OCI-LY3 (cell line): ENCODE measurements around the gene KPNA4.

Source experiments
- H2AFZ ChIP-seq: fragments of 200-600, 300-600 bp; shearing (Covaris generic); 2 replicates; pipeline ENCODE4 v1.6.0; 2014; ENCODE audit warnings: antibody characterized with exemption, low read depth, low read length
- H3K27ac ChIP-seq: fragments of 200-600, 300-600 bp; sonication (generic); 2 replicates; pipeline ENCODE4 v1.5.1; 2014; ENCODE audit warnings: mild to moderate bottlenecking, low read length, moderate library complexity, mixed read lengths
- H3K27me3 ChIP-seq: fragments of 200-600, 300-600 bp; sonication (generic); 2 replicates; pipeline ENCODE4 v1.6.1; 2014; ENCODE audit warnings: low read depth, low read length, mixed read lengths
- H3K36me3 ChIP-seq: fragments of 200-600, 300-600 bp; sonication (generic); replicated peaks from 2 replicates; pipeline ENCODE3; 2014; ENCODE audit warnings: low read depth, low read length, mixed read lengths
- H3K4me1 ChIP-seq: fragments of 300-600, 200-600 bp; sonication (generic); 2 replicates; pipeline ENCODE4 v1.6.1; 2014; ENCODE audit warnings: low read length, mixed read lengths
- H3K4me2 ChIP-seq: fragments of 200-600, 300-600 bp; sonication (generic); 2 replicates; pipeline ENCODE4 v1.6.1; 2014; ENCODE audit warnings: low read length, mixed read lengths
- H3K4me3 ChIP-seq: fragments of 300-600, 200-600 bp; sonication (generic); 2 replicates; pipeline ENCODE4 v1.5.1; 2014; ENCODE audit warnings: antibody characterized with exemption, mild to moderate bottlenecking, low read length, moderate library complexity
- H3K79me2 ChIP-seq: fragments of 300-600, 200-600 bp; shearing (Covaris generic); 2 replicates; pipeline ENCODE4 v1.6.1; 2014; ENCODE audit warnings: mild to moderate bottlenecking, low read length, mixed read lengths
- H3K9ac ChIP-seq: fragments of 300-600, 200-600 bp; shearing (Covaris generic); 2 replicates; pipeline ENCODE4 v1.6.0; 2014; ENCODE audit warnings: mild to moderate bottlenecking, low read length, moderate library complexity
- H3K9me3 ChIP-seq: fragments of 200-600, 300-600 bp; shearing (Covaris generic); 2 replicates; pipeline ENCODE4 v1.6.1; 2014; ENCODE audit warnings: low read length, mixed read lengths; ENCODE audit not compliant: insufficient read depth
- H4K20me1 ChIP-seq: fragments of 200-600, 300-600 bp; sonication (generic); 2 replicates; pipeline ENCODE4 v1.6.1; 2016; ENCODE audit warnings: low read length, mixed read lengths; ENCODE audit not compliant: insufficient read depth
- EZH2phosphoT487 ChIP-seq: fragments of 200-600 bp; shearing (Covaris generic); IDR thresholded peaks from 2 replicates; pipeline ENCODE4 v1.6.1; 2018; ENCODE audit warnings: antibody characterized with exemption, mixed run types, low read depth
- TF ChIP-seq, protein P1 (sequence below): fragments of 200-600, 300-600 bp; sonication (generic); IDR thresholded peaks from 2 replicates; pipeline ENCODE4 v1.5.1; 2014; ENCODE audit warnings: antibody characterized with exemption, low read length, low read depth

Gene KPNA4

DNA sequence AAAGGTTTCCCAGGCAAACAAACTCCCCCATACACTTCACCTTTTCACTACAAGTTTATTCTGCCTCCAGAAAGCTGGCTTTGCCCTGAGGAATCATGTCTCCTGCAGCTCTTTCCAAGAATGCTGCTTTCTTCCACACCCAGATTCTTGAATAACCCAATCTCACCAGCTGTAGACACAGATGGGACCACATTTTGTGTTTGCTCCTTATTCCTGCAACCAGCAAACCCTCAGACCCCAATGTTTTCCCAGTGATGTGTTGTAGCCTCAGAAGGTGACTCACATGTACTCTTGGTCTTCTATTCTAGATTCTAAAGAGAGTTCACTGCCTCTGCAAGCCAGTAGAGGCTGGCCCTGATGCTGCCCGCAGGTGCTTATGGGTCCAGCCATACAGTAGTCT is 92.2 kb downstream of the KPNA4 start:
- Histone ChIP-seq H2AFZ (no peak overlapping the region), H3K4me1 (no peaks in the 10 kb centered on the region), H3K4me3 (no peak overlapping the region), H3K27ac (no peak overlapping the region), H3K79me2 (no peaks in the 10 kb centered on the region), H3K9ac (no peak overlapping the region), H3K36me3 (no peaks in the 10 kb centered on the region), H4K20me1 (no peaks in the 10 kb centered on the region), H3K9me3 (0 out of 2 replicates have a peak, but pooled peaks cover 8% of the 10 kb centered on the region), H3K27me3 (no peaks in the 10 kb centered on the region), H3K4me2 (no peak overlapping the region)
- TF ChIP-seq, protein P1, sequence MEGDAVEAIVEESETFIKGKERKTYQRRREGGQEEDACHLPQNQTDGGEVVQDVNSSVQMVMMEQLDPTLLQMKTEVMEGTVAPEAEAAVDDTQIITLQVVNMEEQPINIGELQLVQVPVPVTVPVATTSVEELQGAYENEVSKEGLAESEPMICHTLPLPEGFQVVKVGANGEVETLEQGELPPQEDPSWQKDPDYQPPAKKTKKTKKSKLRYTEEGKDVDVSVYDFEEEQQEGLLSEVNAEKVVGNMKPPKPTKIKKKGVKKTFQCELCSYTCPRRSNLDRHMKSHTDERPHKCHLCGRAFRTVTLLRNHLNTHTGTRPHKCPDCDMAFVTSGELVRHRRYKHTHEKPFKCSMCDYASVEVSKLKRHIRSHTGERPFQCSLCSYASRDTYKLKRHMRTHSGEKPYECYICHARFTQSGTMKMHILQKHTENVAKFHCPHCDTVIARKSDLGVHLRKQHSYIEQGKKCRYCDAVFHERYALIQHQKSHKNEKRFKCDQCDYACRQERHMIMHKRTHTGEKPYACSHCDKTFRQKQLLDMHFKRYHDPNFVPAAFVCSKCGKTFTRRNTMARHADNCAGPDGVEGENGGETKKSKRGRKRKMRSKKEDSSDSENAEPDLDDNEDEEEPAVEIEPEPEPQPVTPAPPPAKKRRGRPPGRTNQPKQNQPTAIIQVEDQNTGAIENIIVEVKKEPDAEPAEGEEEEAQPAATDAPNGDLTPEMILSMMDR = no peak
- no peak for TF ChIP-seq EZH2phosphoT487

DNA sequence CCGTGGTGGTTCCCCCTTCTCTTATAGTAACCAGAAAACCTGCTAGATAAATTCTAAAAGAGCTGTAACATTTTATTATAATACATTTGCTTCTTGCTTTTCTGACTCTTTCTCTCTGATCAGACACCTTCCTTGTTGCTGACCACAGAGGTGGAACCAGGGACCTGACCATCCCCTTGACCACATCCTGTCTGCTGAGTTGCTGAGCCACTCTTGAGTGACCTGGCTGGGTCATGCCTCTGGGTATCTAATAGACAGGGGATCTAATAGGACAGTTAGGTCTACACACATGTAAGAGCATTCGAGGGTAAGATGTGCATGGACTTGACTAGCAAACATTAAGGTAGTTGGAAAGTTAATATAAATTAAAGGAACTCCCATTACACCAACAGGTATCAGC is 93.0 kb downstream of the KPNA4 start:
- H4K20me1 ChIP-seq = no peaks in the 10 kb centered on the region
- H3K9ac ChIP-seq = no peak overlapping the region
- H3K9me3 ChIP-seq = 0 out of 2 replicates have a peak, but pooled peaks cover 8% of the 10 kb centered on the region
- no peak overlapping the region for H3K27ac ChIP-seq
- H3K4me2 ChIP-seq = no peak overlapping the region
- no peaks in the 10 kb centered on the region for H3K4me1 ChIP-seq
- H3K79me2 ChIP-seq = no peaks in the 10 kb centered on the region
- H3K4me3 ChIP-seq = no peak overlapping the region
- H3K36me3 ChIP-seq = no peaks in the 10 kb centered on the region
- no peaks in the 10 kb centered on the region for H3K27me3 ChIP-seq
- no peak overlapping the region for H2AFZ ChIP-seq
- TF ChIP-seq, protein P1 = no peak
- no peak for TF ChIP-seq EZH2phosphoT487

DNA sequence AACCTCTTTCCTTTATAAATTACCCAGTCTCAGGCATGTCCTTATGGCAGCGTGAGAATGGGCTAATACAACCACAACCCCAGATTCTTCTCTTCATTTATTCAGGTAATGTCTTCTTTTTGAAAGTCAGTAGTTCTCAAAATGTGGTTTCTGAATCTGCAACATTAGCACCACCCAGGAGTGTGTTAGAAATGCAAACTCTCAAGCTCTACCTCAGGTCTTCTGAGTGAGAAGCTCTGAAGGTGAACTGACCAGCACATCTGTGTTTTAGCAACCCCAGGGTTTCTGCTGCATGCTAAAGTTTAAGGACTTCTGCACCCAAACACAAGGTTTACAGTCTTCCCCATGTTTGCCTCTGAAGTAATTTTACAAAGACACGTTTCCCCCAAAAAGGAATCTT is 93.5 kb downstream of the KPNA4 start:
- Histone ChIP-seq H2AFZ (no peak overlapping the region), H3K9me3 (0 out of 2 replicates have a peak, but pooled peaks cover 8% of the 10 kb centered on the region), H3K79me2 (no peaks in the 10 kb centered on the region), H3K27ac (no peak overlapping the region), H3K4me1 (no peaks in the 10 kb centered on the region), H3K36me3 (no peaks in the 10 kb centered on the region), H3K4me2 (no peak overlapping the region), H3K4me3 (no peak overlapping the region), H4K20me1 (no peaks in the 10 kb centered on the region), H3K9ac (no peak overlapping the region), H3K27me3 (no peaks in the 10 kb centered on the region)
- TF ChIP-seq, protein P1 = no peak
- TF ChIP-seq EZH2phosphoT487 = no peak

DNA sequence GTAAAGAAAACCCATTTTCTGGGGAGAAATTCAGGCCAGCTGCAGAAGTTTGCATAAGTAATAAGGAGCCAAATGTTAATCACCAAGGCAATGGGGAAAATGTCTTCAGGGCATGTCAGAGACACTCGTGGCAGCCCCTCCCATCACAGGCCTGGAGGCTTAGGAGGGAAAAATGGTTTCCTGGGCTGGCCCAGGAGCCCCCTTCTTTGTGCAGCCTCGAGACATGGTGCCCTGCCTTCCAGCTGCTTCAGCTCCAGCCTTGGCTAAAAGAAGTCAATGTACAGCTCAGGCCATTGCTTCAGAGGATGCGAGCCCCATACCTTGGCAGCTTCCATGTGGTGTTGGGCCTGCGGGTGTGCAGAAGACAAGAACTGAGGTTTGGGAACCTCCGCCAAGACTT is 95.2 kb downstream of the KPNA4 start:
- H3K79me2 ChIP-seq = no peaks in the 10 kb centered on the region
- H2AFZ ChIP-seq = no peak overlapping the region
- no peak overlapping the region for H3K27ac ChIP-seq
- H3K4me2 ChIP-seq = no peak overlapping the region
- H3K9me3 ChIP-seq = 0 out of 2 replicates have a peak, but pooled peaks cover 8% of the 10 kb centered on the region
- no peak overlapping the region for H3K4me3 ChIP-seq
- no peaks in the 10 kb centered on the region for H3K27me3 ChIP-seq
- H3K36me3 ChIP-seq = no peaks in the 10 kb centered on the region
- TF ChIP-seq, protein P1 = no peak
- TF ChIP-seq EZH2phosphoT487 = no peak
- no peaks in the 10 kb centered on the region for H4K20me1 ChIP-seq
- H3K9ac ChIP-seq = no peak overlapping the region
- no peaks in the 10 kb centered on the region for H3K4me1 ChIP-seq
